BE2C (cell line): ENCODE data around the gene MAPK1IP1L.

Source experiments
- DNase-seq: peaks from one replicate; pipeline ENCODE4 v3.0.0-alpha.2; 2020
- H3K27me3 ChIP-seq: fragments of 250-450 bp; sonication (Bioruptor Pico); 2 replicates; pipeline ENCODE4 v1.5.1; 2020; ENCODE audit warnings: mild to moderate bottlenecking
- H3K36me3 ChIP-seq: fragments of 250-450 bp; sonication (Bioruptor Pico); 2 replicates; pipeline ENCODE4 v1.5.1; 2020; ENCODE audit warnings: mild to moderate bottlenecking
- H3K4me1 ChIP-seq: fragments of 250-450 bp; sonication (Bioruptor Pico); 2 replicates; pipeline ENCODE4 v1.5.1; 2020
- H3K4me3 ChIP-seq: 2 replicates; pipeline ENCODE4 v1.5.1; 2011; ENCODE audit warnings: low read depth, low read length
- H3K9me3 ChIP-seq: fragments of 250-450 bp; sonication (Bioruptor Pico); 2 replicates; pipeline ENCODE4 v1.5.1; 2020
- TF ChIP-seq, protein P1 (sequence below): IDR thresholded peaks from 2 replicates; pipeline ENCODE4 v1.5.1; 2012; ENCODE audit warnings: mild to moderate bottlenecking, low read depth, low read length

The MAPK1IP1L gene

GRCh38 chr14:55098561-55098898, 47.1 kb downstream of the MAPK1IP1L start:
- Histone ChIP-seq H3K4me3 (no peak overlapping the region), H3K9me3 (no peaks in the 10 kb centered on the region)

GRCh38 chr14:55099756-55100155, 48.3 kb downstream of the MAPK1IP1L start:
- TF ChIP-seq, protein P1, sequence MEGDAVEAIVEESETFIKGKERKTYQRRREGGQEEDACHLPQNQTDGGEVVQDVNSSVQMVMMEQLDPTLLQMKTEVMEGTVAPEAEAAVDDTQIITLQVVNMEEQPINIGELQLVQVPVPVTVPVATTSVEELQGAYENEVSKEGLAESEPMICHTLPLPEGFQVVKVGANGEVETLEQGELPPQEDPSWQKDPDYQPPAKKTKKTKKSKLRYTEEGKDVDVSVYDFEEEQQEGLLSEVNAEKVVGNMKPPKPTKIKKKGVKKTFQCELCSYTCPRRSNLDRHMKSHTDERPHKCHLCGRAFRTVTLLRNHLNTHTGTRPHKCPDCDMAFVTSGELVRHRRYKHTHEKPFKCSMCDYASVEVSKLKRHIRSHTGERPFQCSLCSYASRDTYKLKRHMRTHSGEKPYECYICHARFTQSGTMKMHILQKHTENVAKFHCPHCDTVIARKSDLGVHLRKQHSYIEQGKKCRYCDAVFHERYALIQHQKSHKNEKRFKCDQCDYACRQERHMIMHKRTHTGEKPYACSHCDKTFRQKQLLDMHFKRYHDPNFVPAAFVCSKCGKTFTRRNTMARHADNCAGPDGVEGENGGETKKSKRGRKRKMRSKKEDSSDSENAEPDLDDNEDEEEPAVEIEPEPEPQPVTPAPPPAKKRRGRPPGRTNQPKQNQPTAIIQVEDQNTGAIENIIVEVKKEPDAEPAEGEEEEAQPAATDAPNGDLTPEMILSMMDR: no peak
- no peak for DNase-seq
- Histone ChIP-seq H3K4me3 (no peak overlapping the region), H3K27me3 (no peaks in the 10 kb centered on the region), H3K4me1 (peaks cover 1% of the 10 kb centered on the region; the same call in 1 of the 2 replicates), H3K9me3 (no peaks in the 10 kb centered on the region), H3K36me3 (no peaks in the 10 kb centered on the region)

More at GRCh38 chr14:55098561-55098898, 47.1 kb downstream of the MAPK1IP1L start:
- TF ChIP-seq, protein P1: no peak
- Histone ChIP-seq H3K36me3 (no peaks in the 10 kb centered on the region), H3K27me3 (no peaks in the 10 kb centered on the region), H3K4me1 (peaks cover 3% of the 10 kb centered on the region; the same call in 1 of the 2 replicates)
- no peak for DNase-seq

GRCh38 chr14:55101698-55102097, 50.3 kb downstream of the MAPK1IP1L start:
- Histone ChIP-seq H3K4me1 (no peaks in the 10 kb centered on the region), H3K4me3 (no peak overlapping the region)
- TF ChIP-seq, protein P1: no peak

DNA sequence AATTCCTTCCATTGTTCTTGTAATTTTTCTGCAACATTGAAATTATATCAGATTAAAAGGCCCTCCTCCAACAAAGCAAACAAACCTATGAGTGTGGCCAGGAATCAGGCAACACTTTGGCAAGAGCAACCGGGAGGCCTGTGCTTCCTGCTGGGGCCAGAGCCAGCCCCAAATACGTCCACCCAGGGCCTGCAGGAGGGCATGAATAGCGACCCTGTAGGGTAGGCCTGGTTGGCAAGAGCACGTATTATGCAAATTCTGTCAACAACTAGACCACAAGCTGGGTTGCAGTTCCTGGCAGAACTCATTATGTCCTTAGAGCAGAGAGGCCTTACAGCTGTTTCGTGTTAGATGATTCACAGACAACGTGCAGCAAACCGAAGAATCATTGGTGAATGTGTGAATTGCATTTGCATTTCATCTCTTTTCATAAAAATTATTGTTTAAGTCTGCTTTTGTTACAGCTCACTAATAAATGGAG, 50.7 kb downstream of the MAPK1IP1L start:
- Histone ChIP-seq H3K4me1 (no peaks in the 10 kb centered on the region), H3K36me3 (no peaks in the 10 kb centered on the region), H3K27me3 (no peaks in the 10 kb centered on the region), H3K4me3 (no peak overlapping the region), H3K9me3 (no peaks in the 10 kb centered on the region)
- DNase-seq: no peak
- TF ChIP-seq, protein P1: no peak

More at GRCh38 chr14:55101698-55102097, 50.3 kb downstream of the MAPK1IP1L start:
- no peaks in the 10 kb centered on the region for H3K27me3 ChIP-seq
- H3K36me3 ChIP-seq: no peaks in the 10 kb centered on the region
- no peaks in the 10 kb centered on the region for H3K9me3 ChIP-seq
- no peak for DNase-seq

DNA sequence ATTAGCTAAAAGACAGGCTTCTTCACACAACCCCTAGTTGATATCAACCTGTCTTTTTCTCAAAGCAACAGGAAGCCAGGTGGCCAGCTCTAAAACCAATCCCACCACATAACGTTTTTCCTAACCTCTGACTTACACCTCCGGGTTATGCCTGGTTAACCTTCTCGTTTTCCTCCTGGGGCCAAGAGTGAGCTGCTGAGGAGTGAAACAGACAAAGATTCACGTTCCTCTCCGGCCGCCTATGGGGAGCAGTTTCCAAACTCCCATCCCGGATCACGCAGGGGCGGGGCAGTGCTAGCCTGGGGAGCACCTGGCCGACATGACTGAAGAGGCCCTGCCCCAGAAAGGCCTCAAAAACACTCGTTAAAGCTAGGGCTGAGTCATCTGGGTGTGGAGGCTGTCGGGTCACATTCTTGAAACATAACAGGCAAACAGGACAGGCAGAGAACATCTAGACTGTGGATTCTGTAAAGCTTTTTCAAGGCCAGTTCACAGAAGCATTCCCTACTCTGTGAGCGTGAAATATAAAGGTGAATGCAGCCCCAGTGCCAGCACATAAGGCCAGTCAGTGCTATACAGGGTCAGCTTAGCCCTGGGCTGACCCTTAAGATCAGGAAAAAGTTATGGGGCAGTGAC, 51.7 kb downstream of the MAPK1IP1L start:
- H3K4me1 ChIP-seq: no peaks in the 10 kb centered on the region; the same call in 1 of the 2 replicates
- no peaks in the 10 kb centered on the region for H3K36me3 ChIP-seq
- TF ChIP-seq, protein P1: no peak
- DNase-seq: no peak
- H3K4me3 ChIP-seq: no peak overlapping the region
- H3K27me3 ChIP-seq: no peaks in the 10 kb centered on the region
- H3K9me3 ChIP-seq: no peaks in the 10 kb centered on the region

DNA sequence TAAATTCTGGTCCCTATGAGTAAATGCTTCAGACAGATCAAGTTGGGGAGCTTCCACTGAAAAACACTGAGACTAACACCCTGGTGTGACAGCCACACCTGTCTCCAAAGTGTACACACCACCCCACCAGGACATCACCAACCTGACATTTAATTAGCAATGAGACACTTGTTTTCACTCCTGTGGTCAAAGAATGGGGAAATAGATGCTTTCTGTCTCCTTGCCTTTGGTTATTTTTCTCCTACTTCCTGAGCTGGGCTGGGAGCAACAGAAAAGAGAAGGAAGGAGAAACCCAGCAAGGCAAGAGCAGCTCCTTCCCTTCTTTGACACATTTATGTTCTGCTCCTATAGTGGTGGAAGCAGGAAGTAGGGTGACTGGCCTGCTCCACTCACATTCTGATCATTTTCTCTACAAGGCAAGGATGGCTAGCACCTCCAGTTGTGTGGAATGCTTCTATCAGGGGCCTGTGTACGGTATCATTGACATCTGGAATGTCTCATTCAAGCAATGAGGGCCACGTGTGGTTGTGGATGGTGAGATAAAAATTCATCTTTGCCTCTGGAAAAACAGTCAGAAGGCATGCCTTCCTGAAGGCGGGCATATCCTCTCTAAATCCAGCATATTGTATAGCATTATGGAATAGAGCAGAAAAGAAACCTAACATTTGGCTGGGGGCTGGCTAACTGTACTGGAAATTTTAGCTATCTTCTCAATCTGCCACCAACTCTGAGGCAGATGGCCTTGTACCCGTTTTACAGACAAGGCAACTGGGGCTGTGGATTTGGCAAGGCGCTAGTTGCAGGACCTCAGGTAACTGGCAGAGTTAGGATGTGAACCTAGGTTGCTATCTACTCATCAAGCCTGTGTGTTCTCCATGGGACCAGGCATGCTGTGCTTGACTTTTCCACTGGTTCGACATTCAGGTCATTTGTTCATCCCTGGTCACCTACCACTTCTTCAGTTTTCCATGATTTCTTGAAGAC, 52.8 kb downstream of the MAPK1IP1L start:
- H3K4me3 ChIP-seq: no peak overlapping the region
- no peaks in the 10 kb centered on the region for H3K36me3 ChIP-seq
- H3K4me1 ChIP-seq: no peaks in the 10 kb centered on the region; the same call in 1 of the 2 replicates
- TF ChIP-seq, protein P1: no peak
- no peaks in the 10 kb centered on the region for H3K27me3 ChIP-seq
- no peaks in the 10 kb centered on the region for H3K9me3 ChIP-seq
- DNase-seq: no peak
